HG03066 (cell line): ENCODE measurements around the gene MYPN.
"Not testable (repeated sequence)": the region's sequence is repeated elsewhere in the genome, so short reads cannot be mapped to it uniquely, and the experiment has no call there.

Experiments
- ATAC-seq: cut with Tn5 transposase; IDR thresholded peaks from one replicate; pipeline ENCODE4 v1.9.1; 2021; ENCODE audit warnings: low read depth; ENCODE audit not compliant: unreplicated experiment

The MYPN gene

DNA sequence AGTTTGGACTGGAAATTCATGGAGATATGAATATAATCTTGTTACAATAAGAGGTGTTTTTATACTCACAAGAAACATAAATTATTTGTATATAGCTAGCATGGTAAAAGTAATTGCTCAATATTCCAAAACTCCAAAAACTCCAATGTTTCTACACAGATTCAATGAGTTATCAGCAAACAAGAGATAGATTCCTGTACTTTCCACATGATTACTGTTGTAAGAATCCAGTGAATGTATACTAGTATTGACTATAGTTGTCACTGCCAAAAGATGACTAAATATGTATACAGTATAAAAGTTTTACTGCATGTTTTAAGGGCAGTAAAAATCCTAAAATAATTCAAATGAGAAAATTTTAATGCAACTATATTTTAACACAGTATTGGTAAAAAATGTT is 111.9 kb downstream of the MYPN start:
- no peak for ATAC-seq

- ATAC-seq, result no peak
These were observed 113.1 kb downstream of the MYPN start for GRCh38 chr10:68222391-68222790.

DNA sequence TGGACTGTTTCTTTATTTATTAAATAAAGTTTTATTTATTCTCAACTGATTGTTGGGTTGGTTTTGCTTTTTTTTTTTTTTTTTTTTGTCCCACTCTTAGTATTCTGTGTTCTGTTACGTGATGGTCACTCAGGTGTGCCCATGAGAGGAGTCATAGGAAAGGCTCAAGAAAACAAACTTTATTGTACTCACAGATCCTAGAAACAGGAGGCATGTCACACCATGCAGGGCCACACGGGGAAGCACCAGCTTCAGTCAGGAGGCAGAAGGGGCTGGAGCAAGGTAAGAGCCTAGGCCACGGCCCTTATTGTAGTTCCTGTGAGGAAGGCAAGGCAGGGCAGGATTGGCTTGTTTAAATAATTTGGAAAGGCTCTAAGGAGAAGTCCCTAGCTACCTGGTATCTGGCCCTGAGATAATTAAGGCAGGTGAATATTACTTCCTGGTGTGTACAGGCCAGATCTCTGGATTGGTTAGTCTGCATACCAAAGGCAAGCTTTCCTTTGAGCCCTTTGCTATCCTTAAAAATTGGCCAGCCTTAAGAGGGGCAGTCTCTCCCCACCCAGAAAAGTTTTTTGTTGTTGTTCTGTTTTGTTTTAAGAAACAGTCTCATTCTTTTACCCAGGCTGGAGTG is 114.4 kb downstream of the MYPN start:
- no peak for ATAC-seq

DNA sequence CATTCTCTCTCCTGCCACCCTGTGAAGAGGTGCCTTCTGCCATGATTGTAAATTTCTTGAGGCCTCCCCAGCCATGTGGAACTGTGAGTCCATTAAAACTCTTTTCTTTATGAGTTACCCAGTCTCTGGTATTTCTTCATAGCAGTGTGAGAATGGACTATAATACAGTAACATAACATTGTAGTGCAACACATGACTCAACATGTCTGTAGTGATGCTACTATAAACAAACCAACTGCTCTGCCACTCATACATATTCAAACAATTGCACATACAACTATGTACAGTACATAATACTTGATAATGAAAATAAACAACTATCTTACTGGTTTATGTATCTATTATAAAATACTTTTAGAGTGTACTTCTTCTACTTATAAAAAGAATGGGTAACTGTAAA is 115.5 kb downstream of the MYPN start:
- ATAC-seq, result no peak

DNA sequence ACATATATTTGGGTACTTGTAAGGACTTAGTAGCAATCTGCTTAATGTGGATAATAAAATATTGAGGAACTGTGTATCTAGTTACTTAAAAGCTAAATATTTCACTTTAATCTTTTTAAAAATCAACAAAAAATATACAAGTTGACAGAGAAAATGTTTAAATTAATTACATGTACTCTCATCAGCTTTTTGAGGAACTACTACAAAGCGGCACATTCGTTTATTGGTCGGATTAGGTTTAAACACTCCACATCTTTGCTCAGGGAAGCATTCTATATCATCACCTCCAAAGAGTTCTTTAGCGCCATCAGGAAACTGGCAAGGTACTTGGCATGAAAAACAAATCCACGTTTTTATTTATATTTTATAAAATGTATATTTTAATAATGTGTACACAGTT is 121.0 kb downstream of the MYPN start:
- ATAC-seq, result no peak

DNA sequence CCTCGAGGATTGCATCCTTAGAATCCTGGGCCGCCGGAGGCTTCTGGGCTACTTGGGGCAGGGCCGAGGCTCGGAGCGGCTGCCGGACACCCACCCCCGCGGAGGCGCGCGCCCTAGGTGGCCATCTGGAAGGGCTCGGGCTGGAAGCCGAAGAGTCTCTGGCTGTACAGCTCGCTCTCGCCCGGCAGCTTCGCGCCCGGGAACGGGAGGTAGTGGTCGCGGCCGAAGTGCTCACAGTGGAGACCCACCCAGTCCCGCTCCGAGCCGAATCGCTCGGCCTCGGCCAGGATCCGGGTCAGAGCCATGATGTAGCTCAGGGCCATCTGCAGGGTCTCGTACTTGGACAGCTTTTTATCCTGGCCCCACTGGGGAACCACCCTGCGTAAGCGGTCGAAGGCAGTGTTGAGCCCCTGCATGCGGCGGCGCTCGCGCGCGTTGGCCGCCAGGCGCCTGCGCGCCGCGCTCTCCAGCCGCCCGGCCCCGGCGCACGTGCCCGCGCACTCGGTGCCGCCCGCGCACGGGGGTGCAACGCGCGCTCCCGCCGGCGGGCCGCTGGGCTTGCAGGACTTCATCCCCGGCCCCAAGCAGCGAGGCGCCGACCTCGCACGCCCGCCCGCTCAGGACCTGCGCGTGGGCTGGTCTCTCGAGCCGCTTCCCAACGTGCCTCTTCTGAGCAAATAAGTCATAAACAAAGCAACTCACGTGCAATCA is 122.0 kb downstream of the MYPN start:
- peak; percentile 93 for ATAC-seq

DNA sequence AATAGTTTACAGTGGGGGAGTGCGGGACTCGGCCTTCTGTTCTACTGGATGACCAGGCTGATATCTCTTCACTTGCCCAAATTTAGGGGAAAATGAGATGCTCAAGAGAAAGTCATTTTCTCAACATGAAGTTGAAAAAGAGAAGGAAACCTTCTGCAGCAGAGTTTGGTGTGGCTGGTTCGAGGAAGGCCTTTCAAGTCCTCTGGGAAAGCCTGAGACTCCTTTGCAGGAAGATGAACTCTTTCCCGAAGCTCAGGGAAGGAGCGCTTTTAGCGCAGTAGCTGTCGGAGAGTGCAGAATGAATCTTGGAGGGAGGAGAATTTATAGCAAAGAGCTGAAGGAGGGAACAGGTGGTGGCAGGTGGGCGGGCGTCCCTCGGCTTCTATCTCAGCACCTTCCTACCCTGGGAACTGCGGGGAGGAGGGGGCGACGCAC is 122.5 kb downstream of the MYPN start, which contains the start of gene ATOH7:
Gene ATOH7 (minus strand): TSS at position 297 of the 435 bp plus-strand sequence. CDS start 436 bp downstream, outside the sequence.
- no peak for ATAC-seq

DNA sequence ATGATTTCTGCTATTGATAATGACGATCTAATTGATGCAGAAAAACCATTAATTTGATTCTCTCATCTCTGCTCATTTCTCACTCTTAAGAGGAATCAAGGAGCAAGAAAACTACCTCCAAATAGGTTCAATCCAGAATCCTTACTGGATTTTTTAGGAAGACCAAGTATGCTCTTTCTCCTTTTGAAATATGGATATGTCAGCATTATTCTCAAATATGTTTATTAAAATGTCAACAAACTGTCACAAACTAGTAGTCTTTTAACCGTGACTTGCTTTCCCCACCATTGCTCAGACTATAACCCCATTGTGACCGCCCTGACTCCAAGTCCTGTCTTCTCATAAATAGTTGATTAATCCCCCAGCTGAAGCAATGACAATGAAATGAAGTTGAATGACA is 123.8 kb downstream of the MYPN start:
- no peak for ATAC-seq

GRCh38 chr10:68235111-68235510 is 125.8 kb downstream of the MYPN start:
- ATAC-seq, result no peak

GRCh38 chr10:68235581-68235980 is 126.3 kb downstream of the MYPN start:
- ATAC-seq, result no peak

DNA sequence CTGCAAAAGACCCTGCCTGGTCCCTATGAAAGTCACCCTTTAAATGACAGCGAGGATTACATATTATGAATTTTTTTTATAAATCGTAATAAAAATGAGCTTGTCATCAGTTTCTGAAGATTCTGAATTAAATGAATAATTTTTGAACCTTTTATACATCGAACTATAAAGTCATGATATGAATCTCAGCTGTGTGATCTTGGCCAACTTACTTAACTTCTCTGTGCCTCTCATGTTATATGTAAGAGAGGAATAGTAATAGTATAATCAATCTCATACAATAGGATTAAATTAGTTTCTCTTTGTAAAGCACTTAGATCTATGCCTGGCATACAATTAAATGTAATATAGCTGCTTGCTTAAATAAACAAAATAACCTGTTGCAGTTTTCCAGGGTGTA is 127.9 kb downstream of the MYPN start:
- no peak for ATAC-seq

- no peak for ATAC-seq
These were observed 129.1 kb downstream of the MYPN start for GRCh38 chr10:68238371-68238770.

DNA sequence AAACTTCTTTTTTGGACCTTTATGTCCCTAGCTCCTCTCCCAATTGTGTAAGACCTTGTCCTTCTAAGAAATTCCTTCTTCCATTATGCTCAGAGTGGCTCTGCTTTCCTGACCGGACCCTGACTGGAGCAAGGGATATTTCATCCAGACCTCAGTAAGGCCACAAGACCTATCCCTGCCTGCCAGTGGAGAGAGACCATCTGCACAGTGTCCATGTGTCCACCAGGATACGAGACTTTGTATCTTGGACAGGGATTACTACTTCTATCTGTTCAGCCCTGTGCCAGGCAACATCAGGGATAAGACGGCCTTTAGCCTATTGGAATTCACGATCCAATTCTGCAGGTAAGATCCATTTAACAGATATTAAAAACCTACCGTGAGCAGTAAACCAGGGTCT is 129.8 kb downstream of the MYPN start:
- no peak for ATAC-seq

DNA sequence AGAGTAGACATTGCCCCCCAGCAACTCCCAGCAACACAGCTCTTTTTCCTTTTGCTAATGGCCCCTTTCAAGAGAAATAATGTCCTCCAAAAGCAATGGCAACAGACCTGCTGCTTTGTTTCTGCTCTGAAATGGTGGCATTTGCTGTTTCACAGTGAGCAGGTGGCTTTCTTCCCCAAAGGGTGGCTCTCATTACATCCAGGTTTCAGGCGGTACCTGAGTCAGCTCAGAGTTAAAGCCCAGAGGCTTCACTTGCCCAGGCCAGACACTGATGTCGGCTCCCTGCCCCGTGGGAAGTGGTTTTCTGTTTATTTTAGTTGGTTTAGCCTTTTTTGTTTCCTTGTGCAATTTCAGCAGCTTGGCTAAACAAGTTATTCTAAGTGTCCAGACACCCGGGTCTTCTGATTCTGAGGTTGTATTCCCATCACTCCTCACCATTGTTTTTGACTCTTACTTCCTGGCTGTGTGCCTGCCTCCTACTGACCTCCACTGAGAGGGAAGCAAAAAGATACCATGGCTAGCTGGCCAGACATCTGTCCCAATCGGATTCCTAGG is 130.4 kb downstream of the MYPN start:
- ATAC-seq, result no peak

DNA sequence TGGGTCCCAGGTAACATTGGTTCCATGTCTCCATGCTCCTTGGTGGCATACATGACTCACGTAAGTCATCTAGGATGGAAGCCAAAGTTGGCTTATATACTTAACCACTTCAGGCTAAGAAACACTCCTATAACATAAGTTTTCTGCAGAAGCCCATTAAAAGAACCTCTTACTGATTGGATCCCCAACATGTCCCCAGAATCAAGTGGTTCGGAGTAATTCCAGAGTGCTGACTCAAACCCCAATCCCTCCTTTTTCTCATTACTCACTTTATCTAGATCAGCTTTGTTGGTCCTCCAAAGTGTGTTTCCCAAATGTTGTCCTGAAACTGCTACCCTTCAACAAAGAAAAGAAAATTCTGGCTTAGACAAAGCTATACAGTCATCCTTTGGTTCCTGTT is 132.8 kb downstream of the MYPN start:
- ATAC-seq, result no peak

- not testable (repeated sequence) for ATAC-seq
These were observed 137.1 kb downstream of the MYPN start for GRCh38 chr10:68246397-68246796.

GRCh38 chr10:68247931-68248330 is 138.6 kb downstream of the MYPN start:
- ATAC-seq, result no peak

DNA sequence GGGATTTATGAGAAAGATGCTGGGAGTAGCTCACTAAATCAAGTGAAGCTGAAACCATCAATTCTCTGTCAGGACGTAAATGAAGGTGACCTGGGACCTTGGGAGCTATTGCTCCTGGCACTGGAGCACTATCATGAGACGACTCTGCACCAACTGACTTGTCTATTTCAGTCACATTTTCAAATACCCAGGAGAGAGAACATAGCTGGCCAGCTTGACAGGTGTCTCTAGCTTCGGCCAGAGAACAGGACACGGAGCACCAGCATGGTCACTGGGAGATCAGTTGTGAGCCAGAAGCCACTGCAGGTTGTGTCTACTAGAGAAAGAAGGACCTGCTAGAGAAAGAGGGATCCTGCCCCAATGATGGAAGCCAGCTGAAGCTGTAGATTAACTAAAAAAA is 140.0 kb downstream of the MYPN start:
- no peak for ATAC-seq

GRCh38 chr10:68251151-68251550 is 141.9 kb downstream of the MYPN start:
- no peak for ATAC-seq

- ATAC-seq, result no peak
These were observed 142.6 kb downstream of the MYPN start for GRCh38 chr10:68251625-68252495.

DNA sequence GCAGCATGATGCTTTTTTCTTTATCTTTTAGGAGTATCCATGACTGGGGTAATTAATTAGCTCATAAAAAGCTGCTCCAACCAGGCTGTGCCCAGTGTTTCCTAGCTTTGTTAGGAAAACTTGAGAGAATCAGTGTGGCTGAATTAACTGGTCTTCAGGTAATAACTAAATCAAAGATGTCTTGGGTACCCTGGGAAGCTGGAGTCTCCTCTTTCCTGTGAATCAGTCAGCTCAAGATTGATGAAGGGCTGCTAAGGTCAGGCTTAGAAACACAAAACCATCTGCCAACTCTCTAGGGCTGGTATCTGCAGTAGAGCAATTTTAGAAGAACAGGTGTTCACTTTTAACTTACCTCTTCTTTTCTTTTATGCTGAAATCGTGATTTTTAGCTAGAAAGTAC is 144.1 kb downstream of the MYPN start:
- no peak for ATAC-seq
